NCI-H345 (cell line): Measurements from ENCODE around the gene KL.

Experiments used
- DNase-seq: peaks from one replicate; lab custom pipeline; 2025; lab: John Stamatoyannopoulos, UW

The KL gene

DNA sequence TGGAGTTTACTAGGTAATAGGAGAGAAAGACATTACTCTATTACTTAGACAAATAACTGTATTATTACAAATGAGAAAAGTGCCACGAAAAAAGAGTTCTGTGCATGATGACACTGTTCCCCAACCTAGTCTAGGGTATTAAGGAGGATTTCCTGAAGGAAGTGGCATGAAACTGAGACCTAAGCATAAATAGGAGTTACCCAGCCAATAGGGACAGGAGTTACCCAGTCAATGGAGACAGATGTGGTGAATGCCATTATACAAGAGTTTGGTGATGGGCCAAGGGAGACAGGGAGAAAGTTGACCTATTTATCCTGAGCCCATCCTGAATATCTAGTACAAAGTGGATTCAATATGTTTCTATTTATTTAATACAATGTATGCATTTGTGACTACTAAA lies 65.4 kb downstream of the KL start:
- DNase-seq = no peak

DNA sequence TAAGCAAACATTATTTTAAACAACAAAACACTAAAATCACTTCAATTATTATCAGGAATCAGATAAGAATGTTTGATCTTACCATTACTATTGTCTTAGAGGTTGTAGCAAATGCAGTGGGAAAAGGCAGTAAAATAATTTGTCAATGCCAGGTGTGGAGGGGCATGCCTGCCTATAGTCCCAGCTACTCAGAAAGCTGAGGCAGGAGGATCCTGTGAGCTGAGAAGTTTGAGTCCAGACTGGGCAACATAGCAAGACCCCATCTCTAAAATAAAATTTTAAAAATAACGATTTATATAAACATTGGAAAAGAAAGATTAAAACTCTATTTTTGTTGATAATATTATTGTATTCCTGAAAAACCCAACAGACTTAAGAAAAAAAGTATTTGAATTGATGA lies 66.8 kb downstream of the KL start:
- DNase-seq = no peak

DNA sequence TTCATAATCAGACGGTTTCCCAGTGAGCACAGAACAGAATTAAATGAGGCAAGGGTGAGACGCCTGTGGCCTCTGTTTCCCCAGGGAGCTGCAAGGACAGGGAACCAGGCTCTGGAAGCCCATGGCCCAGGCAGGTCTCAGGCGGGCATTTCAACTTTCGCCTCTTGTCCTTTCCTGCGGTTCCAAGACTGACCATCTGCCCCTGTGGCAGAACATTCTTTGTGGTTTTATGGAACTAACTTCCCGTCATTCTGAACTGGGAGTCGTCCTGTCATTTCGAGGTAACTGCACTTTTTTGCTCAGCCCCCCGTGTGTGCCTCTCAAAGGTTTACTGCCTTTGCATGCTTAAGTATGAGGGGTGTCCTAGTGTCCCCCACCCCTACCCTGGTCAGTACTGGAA lies 70.9 kb downstream of the KL start:
- DNase-seq = no peak

DNA sequence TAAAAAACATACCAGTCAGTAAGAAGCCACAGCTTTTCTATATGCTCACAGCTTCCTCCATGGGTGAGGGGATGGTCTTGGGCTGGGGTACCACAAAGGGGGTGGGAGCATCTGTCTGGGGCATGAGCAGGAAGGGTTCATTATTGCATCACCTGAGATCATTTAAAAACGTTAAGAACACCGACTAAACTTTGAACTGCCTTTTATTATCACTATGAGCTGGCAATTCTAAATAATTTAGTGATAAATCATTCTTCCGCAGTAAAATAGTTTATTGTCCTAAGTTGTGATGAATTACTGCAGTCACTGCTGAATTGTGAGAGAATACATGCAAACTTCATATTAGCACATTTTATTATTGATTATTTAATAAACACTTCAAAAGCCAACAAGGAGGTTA lies 71.6 kb downstream of the KL start:
- no peak for DNase-seq

DNA sequence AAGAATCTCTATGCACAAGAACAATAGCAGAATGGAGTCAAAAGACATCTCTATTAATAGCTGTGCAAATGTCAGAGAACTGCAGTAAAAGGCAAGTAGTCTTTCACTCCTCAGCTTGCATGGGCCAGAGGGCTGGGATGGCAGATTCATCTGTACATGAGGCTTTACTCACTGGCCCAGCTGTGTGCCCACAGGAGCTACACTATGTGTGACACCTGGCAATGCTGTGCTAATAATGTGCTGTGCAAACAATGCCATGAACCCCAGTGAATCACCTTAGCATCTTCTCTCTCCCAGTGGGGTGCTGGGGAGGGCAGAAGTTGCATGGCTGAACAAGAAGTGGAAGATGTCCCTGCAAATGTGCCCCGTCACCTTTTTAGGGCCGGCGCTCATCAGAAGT lies 73.1 kb downstream of the KL start:
- no peak for DNase-seq

DNA sequence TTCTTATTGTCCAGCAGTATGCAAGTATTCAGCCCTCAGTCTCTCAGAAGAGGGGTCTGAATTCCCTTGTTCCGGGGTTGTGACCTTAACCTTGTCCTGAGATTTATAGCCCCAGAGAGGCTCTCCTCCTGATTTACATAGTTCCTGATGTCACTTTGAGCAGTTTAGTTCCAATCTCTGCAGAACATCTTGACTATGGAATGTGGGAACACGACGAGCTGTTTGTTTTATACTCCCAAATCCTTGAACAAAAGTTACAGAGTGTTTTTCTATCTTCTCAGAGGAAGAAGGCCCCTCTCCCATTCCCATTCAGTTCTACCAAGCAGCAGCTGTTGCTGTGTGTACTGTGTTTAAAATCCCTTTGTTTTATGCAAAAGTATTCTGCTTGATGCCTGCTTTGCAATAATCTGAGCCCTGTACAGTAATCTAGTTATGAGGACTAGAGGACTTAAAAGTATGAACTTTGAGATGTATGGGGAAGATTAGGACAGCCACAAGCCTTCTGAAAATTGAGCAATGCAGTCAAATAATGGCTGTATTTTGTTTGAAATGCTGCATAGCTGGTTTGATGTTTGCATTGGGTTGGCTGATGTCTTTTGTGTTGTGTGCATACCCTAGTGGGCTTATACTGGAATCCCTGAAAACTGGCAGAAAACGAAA lies 74.7 kb downstream of the KL start:
- DNase-seq = no peak

DNA sequence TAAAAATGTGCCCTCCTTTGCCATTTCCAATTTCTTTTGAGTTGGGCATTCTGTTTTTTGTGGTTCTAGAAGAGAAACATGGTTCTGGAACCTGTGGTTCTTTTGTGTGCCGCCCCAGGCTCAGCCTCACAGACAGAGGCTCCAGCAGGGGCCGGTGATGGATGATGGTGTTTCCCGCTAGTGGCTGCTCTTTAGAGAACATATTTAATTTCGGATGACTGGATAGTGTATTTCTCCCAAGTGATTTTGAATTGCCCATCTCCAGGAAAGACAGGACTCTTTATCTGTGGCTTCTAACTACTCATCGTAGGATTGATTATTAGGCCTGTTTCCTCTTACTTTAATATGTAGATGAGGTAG lies 75.2 kb downstream of the KL start:
- no peak for DNase-seq

DNA sequence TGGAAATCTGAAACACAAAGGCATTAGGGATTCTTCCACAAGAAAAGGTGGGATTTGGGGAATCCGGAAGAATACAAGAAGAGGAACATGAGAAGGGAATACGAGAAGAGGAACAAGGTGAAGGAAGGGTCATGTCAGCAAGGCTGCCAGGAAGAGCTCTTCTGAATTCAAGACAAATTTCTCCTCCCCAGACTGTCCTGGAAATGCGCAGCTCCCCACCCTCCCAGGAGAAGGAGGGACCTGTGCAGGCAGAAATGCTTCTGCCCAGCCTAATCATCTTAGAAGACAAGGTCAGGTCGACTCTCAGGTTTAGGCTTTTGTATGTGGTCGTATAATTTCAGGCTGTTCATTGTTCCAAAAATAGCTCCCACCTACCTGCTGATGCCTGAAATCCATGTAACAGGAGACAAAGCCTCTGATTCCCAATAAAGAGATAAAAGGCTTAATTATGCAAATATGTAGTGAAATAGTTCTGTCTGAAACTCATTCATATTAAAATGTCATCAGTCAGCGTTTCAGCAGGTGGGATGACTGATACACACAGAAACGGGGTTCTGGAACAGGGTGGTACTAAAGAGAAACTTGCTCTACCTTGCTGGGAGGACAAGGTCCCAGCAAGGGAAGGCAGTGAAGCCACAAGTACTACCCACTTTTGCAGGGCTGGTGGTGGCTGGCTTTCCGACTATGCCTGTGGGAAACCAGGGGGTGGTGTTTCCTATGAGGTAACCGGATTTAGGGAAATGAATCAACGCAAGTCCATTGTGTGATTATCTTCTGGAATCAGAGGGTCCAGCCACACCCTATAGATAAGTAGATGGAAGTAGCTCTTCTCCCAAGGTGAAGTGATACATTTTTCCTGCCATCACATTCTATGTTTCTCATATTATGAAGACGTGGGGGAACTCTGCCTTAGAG lies 76.1 kb downstream of the KL start:
- no peak for DNase-seq

DNA sequence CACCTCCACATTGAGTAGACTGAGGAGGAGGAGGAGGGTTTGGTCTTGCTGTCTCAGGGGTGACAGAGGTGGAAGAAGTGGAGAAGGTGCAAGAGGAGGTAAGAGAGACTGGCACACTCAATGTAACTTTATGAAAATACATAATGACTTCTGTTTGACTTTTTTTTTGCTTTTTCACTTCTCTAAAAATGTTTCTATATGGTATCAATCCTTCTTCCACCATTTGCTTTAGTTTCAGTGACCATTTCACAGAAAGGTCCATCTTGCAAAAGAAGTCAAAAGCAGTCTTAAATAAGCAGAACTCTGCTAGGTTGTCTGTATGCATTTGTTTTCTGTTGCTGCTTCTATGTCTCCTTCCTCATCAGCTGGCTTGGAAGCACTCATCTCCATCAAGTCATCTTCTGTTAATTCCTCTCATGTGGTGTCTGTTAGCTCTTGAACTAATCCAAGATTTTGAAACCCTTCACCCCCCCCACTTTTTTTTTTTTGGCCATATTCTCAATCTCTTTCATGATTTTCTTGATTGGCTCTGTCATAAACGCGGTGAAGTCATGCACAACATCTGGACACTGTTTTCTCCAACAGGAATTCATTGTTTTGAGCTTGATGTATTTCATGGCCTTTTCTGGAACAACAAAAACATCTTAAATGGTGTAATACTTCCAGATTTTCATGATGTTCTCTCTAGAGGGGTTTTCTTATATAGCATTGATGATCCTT lies 80.8 kb downstream of the KL start:
- no peak for DNase-seq

DNA sequence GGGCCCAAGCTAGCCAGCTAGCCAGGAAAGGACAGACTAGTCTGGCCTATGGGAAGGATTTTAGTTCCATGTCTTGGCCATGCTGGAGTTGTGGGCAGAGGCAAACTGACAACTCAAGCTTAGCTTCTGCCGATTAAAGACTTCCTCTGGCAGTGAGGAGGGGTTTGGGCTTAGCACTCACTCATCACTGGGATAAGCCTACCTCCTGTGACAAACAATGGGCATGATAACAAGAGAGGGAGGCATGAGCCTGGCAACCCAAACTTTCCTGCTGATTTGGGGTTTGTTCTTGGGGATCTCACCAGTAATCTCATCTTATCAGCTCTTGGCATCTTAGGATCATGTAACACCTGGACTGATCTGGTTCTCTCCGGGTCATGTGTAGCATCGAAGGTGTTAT lies 83.6 kb downstream of the KL start:
- no peak for DNase-seq

DNA sequence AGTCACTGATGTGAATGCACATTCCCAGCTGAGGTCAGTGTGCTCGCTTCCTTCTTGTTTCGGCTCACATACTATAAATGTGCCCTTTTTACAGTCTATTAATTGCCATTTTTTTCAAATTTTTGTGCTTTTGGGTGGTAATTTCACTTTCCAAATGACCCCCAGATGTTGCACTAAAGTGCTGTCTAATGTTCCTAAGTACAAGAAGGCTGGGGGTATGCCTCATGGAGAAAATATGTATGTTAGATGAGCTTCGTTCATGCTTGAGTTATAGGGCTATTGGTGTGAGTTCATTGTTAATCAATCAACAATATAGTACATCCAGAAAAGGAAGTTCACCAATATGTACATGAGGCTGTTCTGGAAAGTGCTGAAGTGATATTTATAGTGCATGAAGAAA lies 84.7 kb downstream of the KL start:
- DNase-seq = no peak

DNA sequence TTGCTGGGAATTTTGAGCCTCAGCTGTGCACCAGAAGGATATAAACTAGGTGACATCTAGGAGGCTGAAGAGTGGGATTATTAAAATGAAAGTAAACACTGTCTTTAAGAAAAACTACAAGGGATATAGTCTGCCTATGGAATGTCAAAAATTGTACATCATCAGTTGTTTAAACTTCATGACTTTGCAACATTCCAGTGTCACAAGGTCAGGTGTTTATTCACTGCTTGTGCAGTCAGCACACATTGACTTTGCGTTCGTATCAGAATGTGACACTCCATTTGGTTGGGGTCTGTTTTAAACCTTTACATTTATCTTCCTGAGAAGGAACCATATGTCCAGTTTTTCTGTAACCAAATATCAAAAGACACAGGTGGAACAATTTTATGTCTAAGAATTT lies 85.6 kb downstream of the KL start:
- DNase-seq = no peak

DNA sequence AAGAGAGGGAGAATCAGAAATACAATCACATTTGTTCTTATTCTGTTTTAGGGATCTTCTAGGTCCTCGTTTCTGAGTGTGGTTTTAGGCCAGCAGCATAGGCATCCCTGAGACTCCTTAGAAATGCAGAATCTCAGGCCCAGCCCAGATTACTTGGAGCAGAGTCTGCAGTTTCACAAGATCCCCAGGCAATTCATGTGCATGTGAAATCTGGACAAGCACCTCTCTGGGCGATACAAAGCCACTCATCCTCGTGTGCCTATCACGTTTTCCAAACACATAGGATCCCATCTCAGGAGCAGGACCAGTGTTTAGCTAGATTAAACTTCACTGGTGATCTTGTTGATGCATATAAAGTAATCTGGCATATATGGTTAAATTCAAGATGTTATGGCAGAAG lies 87.2 kb downstream of the KL start:
- DNase-seq = no peak

DNA sequence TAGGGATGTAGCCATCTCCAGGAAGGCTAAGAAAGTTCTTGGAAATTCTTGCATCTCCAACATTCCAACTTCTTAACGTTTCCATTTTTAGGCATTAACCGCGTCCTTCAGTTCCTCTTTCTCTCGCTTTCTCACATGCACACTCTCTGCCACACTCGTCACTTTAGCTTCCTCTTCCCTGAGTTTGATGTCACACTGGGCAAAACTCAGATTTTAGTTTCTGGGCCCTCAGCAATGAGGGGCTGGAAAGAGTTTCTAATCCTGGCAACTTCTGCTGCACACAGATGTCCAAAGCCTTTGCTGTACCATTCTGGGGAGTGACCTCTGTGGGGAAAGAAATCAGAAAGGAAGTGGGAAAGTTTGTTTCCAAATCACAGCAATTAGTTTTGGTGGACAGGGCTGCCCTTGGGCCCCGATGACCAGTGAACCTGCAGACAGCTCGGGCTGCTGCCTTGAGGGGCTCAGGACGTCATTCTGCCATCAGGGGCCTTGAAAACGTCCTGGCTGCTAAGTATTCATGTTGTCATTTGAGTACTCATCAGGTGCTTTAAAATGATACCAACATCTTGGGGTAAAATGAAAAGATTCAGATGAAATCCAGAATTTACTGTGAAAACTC lies 89.3 kb downstream of the KL start:
- no peak for DNase-seq

DNA sequence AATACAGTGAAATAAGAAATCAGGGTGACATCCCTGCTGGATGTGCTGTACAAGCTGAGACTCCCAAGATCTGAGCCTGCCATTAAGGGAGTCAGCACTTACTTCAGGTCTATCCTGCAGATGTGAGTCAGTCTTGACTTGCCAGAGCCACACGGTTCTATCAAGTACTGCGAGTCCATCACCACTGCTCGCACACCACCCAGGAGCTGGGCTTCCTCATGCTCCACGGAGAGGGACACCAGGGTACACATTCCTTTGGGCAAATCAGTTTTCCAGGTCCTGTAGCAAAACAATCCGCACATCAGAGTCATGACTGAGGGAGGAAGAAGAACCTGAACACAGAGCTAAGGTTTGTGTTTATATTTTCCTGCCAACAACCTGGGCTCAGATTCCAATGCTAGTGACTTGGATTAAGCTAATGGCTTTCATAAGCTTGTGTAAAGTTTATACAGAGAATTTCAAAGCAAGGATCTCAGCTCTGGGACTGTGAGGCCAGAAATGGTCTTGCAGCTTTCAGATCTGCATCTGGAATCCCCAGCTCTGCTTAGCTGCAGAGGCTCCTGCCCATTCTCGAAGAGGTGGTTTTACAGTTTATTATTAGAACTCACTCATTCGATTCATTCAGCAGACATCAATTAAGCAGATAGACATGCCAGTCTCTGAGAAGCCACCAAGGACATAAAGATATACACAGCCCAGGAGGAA lies 90.6 kb downstream of the KL start:
- no peak for DNase-seq

DNA sequence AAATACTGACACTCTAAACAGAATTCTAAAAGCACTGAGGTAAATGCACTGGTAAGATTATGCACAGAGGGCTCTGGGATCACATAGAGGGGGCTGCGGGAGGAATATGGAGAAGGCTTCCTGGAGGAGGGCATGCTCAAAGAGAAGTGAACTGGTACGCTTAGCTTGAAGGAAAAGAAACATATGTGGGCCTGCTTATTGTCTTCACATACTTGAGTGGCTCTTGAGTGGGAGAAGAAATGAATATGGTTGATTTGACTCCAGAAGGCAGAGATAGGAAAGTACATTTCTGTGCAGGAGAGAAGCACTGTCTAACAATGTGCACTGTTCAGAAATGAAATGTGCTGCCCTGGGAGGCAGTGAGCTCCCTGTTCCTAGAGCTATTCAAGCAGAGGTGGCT lies 91.1 kb downstream of the KL start:
- no peak for DNase-seq

DNA sequence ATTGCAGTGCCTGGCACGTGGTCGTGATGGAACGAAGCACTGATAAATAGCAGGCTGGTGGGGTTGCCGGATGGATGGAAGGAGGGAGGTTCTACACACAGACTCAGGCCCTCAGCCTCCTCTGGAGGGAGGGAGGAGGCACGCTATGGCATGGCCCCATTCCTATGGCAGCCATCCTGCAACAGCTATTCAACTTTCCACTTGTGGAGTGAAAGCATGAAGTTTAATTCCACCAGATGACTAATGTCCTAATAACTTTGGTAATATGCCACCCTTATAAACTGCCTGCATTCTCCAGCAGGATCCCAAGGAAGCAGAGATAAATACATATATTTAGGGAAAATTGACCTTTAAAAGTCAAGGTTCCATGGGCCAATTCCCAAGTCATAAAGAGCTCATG lies 92.4 kb downstream of the KL start:
- no peak for DNase-seq

DNA sequence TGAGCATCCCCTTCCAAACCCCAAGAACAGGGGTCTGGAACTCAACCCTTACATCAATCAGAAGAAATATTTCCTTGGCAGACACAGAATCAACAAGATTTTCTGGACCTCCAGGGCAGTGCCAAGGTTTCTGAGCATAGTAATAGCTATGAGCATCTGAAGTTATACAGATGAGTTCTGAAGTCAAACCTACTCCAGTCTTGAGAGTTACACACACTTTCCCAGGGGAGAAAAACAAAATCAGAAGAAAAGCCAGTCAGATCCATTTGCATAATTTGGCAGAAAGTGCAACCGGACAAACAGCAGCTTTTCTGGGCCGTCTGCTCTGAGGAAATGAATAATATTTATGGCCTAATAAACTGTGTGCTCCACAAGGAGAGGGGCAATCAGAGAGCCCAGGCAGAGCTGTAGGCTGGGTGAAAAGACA lies 93.1 kb downstream of the KL start:
- no peak for DNase-seq

DNA sequence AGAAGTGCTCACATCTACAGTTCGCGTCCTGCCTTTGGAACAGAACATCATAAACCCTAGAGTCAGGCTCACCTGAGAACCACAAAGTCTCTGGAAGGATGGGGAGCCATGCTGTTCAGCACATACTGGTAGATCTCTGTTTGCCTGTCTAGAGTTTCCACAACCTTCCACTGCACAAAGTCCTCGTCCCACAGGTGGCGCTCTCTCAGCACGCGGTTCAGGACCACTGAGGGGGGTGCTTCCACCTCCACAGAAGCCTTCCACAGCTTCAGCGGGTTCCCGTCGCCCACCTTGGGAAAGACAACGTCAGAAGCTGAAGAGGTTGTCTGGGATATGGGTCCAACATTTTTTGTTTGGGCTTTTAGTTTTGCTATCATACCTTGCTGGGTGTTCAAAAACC lies 93.6 kb downstream of the KL start:
- DNase-seq = no peak

DNA sequence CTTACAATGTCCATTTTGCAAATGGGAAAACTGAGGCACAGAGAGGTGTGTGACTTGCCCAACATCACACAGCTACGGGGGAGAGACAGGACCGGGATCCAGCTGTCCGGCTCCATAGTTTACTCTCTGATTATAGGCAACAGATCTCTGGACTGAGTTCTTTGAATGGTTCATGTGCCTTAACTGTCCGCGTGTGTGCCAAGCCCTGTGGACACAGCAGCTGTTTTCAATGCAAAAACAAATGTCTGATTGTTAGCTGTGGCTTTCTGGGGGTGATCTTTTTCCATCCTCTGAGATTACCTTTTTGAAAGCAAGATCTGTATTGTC lies 94.1 kb downstream of the KL start:
- no peak for DNase-seq

DNA sequence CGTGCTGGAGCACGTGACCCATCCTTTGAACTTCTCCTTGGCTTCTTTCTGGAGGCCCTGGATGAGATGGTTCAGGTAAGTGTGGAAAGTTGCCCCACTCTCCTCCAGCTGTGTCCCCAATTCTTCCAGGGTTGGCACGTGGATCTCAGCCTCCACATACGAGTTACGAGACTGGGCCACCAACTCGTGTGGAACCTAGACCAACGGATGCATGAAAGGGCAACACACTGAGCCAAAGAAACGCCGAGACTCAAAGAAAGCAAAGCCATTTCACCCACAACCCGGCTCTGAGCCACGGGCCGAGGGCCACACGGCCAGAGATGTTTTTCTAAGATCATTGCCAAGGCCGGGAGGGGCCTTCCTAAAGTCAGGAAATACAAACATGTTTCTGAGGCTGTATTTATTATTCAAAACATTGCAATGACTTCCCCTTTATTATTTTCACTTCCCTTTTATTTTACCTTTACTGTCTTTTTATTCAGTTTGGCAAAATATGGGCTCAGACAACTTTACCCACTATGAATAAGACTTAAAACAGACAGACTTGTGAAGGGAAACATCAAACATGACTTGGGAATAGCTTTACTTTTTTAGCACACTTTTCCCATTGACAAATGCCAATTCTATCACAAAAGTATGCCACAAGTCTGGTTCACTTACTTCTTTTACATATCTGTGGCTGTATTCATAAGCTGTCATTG lies 94.6 kb downstream of the KL start:
- no peak for DNase-seq
